ENCODE results near the gene NRAP. TPM values are rescaled to one million over a fixed set of nuclear protein-coding genes. Genes with fewer than 3 reads are reported as not detected.

Gene NRAP
- total RNA-seq, 1 experiment from 2014 or later, result not detected

GRCh38 chr10:113625461-113626186, 38.2 kb downstream of the NRAP start:
- ATAC-seq, result no peak
- intact Hi-C loops (cut with micrococcal nuclease; ENCODE audit: unreplicated experiment) (no loop called here), in situ Hi-C loops (cut with HindIII; ENCODE audit: low pct_unique_long_range_greater_than_20kb, low sequenced_read_pairs) (no loop called here)
- no peaks in the 10 kb centered on the region for H3K4me1 ChIP-seq (ENCODE audit: control insufficient read depth, insufficient read depth, low read length)
- POLR2A ChIA-PET, result no interaction called here
- H3K9me3 ChIP-seq (ENCODE audit: control insufficient read depth, insufficient read depth, low read depth, low read length), result no peaks in the 10 kb centered on the region
- BruUV-seq (replicated peaks), result no TSS peak
- DNase-seq (ENCODE audit: low read depth, low spot score), result no peak
- CTCF ChIA-PET, result no interaction called here
- no peak overlapping the region for H3K27ac ChIP-seq (ENCODE audit: low read length)
- peaks cover 53% of the 10 kb centered on the region for H3K27me3 ChIP-seq (ENCODE audit: control insufficient read depth, insufficient read depth, low read length)
- H3K4me3 ChIP-seq (ENCODE audit: low read depth in 2 of 2, low read length in 2 of 2), result no peak overlapping the region
- no peaks in the 10 kb centered on the region for H3K36me3 ChIP-seq (ENCODE audit: control insufficient read depth, insufficient read depth, low read length)
- no peak for TF ChIP-seq CTCF (IDR thresholded peaks at IDR 0.05)
- no peak for TF ChIP-seq REST (IDR thresholded peaks at IDR 0.05; ENCODE audit: insufficient read depth in 1 of 2, low read depth in 2 of 2, low read length in 1 of 2)
- no peak for TF ChIP-seq SIN3A (IDR thresholded peaks at IDR 0.05; ENCODE audit: borderline replicate concordance, insufficient read depth, low read depth, low read length)
- TF ChIP-seq POLR2AphosphoS5 (IDR thresholded peaks at IDR 0.05; ENCODE audit: low read depth, low read length), result no peak
- TF ChIP-seq TCF7L2 (IDR thresholded peaks at IDR 0.05; ENCODE audit: low read depth, low read length), result no peak

GRCh38 chr10:113622831-113623230, 41.0 kb downstream of the NRAP start:
- ATAC-seq (no peak), DNase-seq (ENCODE audit: low read depth, low spot score) (no peak)
- Histone ChIP-seq H3K27me3 (ENCODE audit: control insufficient read depth, insufficient read depth, low read length) (peaks cover 62% of the 10 kb centered on the region), H3K9me3 (ENCODE audit: control insufficient read depth, insufficient read depth, low read depth, low read length) (no peaks in the 10 kb centered on the region), H3K4me3 (ENCODE audit: low read depth in 2 of 2, low read length in 2 of 2) (no peak overlapping the region), H3K27ac (ENCODE audit: low read length) (no peak overlapping the region), H3K36me3 (ENCODE audit: control insufficient read depth, insufficient read depth, low read length) (no peaks in the 10 kb centered on the region), H3K4me1 (ENCODE audit: control insufficient read depth, insufficient read depth, low read length) (no peaks in the 10 kb centered on the region)
- in situ Hi-C loops (cut with HindIII; ENCODE audit: low pct_unique_long_range_greater_than_20kb, low sequenced_read_pairs), result no loop called here
- intact Hi-C loops (cut with micrococcal nuclease; ENCODE audit: unreplicated experiment), result no loop called here
- TF ChIP-seq CTCF (IDR thresholded peaks at IDR 0.05) (no peak), SIN3A (IDR thresholded peaks at IDR 0.05; ENCODE audit: borderline replicate concordance, insufficient read depth, low read depth, low read length) (no peak), POLR2AphosphoS5 (IDR thresholded peaks at IDR 0.05; ENCODE audit: low read depth, low read length) (no peak), REST (IDR thresholded peaks at IDR 0.05; ENCODE audit: insufficient read depth in 1 of 2, low read depth in 2 of 2, low read length in 1 of 2) (no peak), TCF7L2 (IDR thresholded peaks at IDR 0.05; ENCODE audit: low read depth, low read length) (no peak)
- POLR2A ChIA-PET, result no interaction called here
- BruUV-seq (replicated peaks), result no TSS peak
- CTCF ChIA-PET, result no interaction called here

Data from Panc1 (cell line).